Progenitor cell of endocrine pancreas (in vitro differentiated cells): ENCODE measurements around the gene RBPJL. TPM values are rescaled to one million over a fixed set of nuclear protein-coding genes. Genes with fewer than 3 reads are reported as not detected.
A peak's percentile ranks its signal among the peaks of the same experiment; 100 is the strongest.

Experiments
- DNase-seq: peaks from one replicate; pipeline ENCODE4 v3.0.0; 2021; ENCODE audit warnings: low spot score; ENCODE audit not compliant: unreplicated experiment
- H3K27ac Mint-ChIP-seq: 2 replicates; pipeline ENCODE4 v1.8.0; 2021; ENCODE audit warnings: mild to moderate bottlenecking, moderate library complexity, mixed read lengths
- H3K27me3 Mint-ChIP-seq: 2 replicates; pipeline ENCODE4 v1.8.0; 2021; ENCODE audit warnings: mixed read lengths
- H3K36me3 Mint-ChIP-seq: 2 replicates; pipeline ENCODE4 v1.8.0; 2022; ENCODE audit warnings: mixed read lengths; ENCODE audit not compliant: insufficient read depth
- H3K4me1 Mint-ChIP-seq: 2 replicates; pipeline ENCODE4 v1.8.0; 2021; ENCODE audit warnings: low read depth, mixed read lengths
- H3K4me3 Mint-ChIP-seq: 2 replicates; pipeline ENCODE4 v1.8.0; 2021; ENCODE audit warnings: low read depth, mild to moderate bottlenecking, moderate library complexity, mixed read lengths
- H3K9me3 Mint-ChIP-seq: 2 replicates; pipeline ENCODE4 v1.8.0; 2021; ENCODE audit warnings: low read depth, mixed read lengths
- CTCF ChIP-seq: fragments of 200-600 bp; sonication (generic); IDR thresholded peaks from one replicate; pipeline ENCODE4 v1.5.0; 2021; ENCODE audit warnings: antibody characterized with exemption, mild to moderate bottlenecking; ENCODE audit not compliant: unreplicated experiment
- total RNA-seq: library from RNA; stranded (reverse); gene quantifications from 2 replicates; pipeline ENCODE4 v1.2.1, GENCODE V29; 2021

Gene RBPJL
- total RNA-seq, 1 donor from 2014 or later: 1.5 TPM

DNA sequence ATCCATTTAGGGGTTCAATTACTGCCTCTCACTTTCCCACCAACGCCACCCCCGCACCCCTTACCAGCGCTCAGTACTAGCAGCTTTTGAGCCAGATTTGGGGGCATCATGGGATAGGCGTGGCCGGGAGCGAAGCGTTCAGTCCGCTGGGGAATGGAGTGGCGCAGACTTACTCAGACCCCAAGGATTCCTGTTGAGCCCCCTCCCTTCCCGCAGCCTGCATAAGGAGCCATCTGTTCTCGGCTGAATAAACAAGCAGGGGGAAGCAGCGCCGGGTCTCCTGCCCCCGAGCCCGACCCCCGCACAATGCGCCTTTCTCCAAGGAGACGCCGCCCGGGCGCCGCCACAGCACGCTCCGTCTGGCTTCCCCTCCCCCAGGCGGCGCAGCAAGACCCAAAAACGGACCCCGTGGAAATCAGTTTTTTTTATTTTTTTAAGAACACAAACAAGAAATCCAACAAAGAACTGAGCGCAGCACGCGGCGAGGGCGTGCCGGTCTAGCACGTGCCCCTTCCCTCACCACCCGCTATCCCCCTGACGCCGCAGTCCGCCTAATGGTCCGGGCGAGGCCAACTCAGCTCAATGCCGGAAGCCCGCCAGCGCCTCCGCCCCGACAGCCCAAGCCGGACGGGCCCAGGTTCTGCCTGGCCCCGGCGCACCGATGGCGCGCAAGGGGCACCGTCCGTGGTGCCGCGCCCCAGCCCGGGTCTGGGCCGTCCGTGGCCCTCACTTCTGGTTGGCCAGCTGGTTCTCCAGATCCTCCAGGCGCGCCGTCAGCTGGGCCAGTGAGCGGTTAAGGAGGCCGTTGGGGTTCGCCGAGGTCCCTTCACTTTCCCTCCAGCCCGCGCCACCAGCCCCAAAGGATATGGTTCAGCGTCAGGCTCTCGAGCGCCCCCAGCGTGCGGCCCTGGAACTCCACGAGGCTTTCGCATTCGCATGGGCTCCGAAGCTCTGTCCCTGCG is 13.3 kb upstream of the RBPJL start:
- Mint-ChIP-seq H3K4me3 (peak overlapping the region; percentile 75), H3K27ac (peak overlapping the region; percentile 92), H3K27me3 (peaks cover 38% of the 10 kb centered on the region), H3K9me3 (no peaks in the 10 kb centered on the region), H3K4me1 (peaks cover 2% of the 10 kb centered on the region), H3K36me3 (no peaks in the 10 kb centered on the region)
- peak; percentile 90 for TF ChIP-seq CTCF
- peak; percentile 85 for DNase-seq

GRCh38 chr20:45294003-45294368 is 12.7 kb upstream of the RBPJL start:
- peak; percentile 3 for TF ChIP-seq CTCF
- peak overlapping the region; percentile 66 for H3K4me3 Mint-ChIP-seq
- DNase-seq: no peak
- peaks cover 2% of the 10 kb centered on the region for H3K4me1 Mint-ChIP-seq
- H3K9me3 Mint-ChIP-seq: no peaks in the 10 kb centered on the region
- H3K27ac Mint-ChIP-seq: no peak overlapping the region
- H3K27me3 Mint-ChIP-seq: peaks cover 32% of the 10 kb centered on the region
- no peaks in the 10 kb centered on the region for H3K36me3 Mint-ChIP-seq

GRCh38 chr20:45294659-45295058 is 12.0 kb upstream of the RBPJL start:
- no peak overlapping the region for H3K4me3 Mint-ChIP-seq
- no peaks in the 10 kb centered on the region for H3K36me3 Mint-ChIP-seq
- no peak for TF ChIP-seq CTCF
- peaks cover 2% of the 10 kb centered on the region for H3K4me1 Mint-ChIP-seq
- H3K27me3 Mint-ChIP-seq: peaks cover 33% of the 10 kb centered on the region
- H3K9me3 Mint-ChIP-seq: no peaks in the 10 kb centered on the region
- no peak for DNase-seq
- H3K27ac Mint-ChIP-seq: no peak overlapping the region

- DNase-seq: no peak
- H3K4me3 Mint-ChIP-seq: no peak overlapping the region
- TF ChIP-seq CTCF: no peak
- no peaks in the 10 kb centered on the region for H3K4me1 Mint-ChIP-seq
- peaks cover 10% of the 10 kb centered on the region for H3K27me3 Mint-ChIP-seq
- no peak overlapping the region for H3K27ac Mint-ChIP-seq
- H3K9me3 Mint-ChIP-seq: no peaks in the 10 kb centered on the region
- no peaks in the 10 kb centered on the region for H3K36me3 Mint-ChIP-seq
Observed at GRCh38 chr20:45297786-45298497, 8.7 kb upstream of the RBPJL start.

DNA sequence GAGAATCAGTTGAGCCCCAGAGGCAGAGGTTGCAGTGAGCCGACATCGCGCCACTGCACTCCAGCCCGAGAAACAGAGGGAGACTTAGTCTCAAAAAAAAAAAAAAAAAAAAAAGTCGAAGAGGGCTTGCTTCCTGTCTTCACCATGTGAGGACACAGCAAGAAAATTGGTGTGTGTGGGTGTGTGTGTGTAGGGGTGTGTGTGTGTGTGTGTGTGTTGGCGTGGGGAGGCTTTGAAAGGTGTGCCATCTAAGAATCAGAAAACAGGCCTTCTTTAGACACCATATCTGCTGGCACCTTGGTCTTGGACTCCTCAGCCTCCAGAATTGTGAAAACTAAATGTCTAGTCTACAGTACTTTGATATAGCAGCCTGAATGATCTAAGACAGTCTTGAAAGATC is 6.9 kb upstream of the RBPJL start:
- Mint-ChIP-seq H3K4me1 (no peaks in the 10 kb centered on the region), H3K9me3 (peaks cover 6% of the 10 kb centered on the region), H3K36me3 (no peaks in the 10 kb centered on the region), H3K27me3 (peaks cover 13% of the 10 kb centered on the region), H3K4me3 (no peak overlapping the region), H3K27ac (no peak overlapping the region)
- no peak for TF ChIP-seq CTCF
- no peak for DNase-seq
